Activated T-cell treated with anti-CD3 and anti-CD28 coated beads for 1 hour (primary cell): ENCODE measurements around the gene ACOT7.
"Not testable (repeated sequence)": the region's sequence is repeated elsewhere in the genome, so short reads cannot be mapped to it uniquely, and the experiment has no call there.

Experiments used
- DNase-seq: peaks from one replicate; pipeline ENCODE4 v3.0.0-alpha.2; 2020; ENCODE audit warnings: low read depth

ACOT7 gene

GRCh38 chr1:6396998-6397397, 3.4 kb upstream of the ACOT7 start:
- no peak for DNase-seq

- not testable (repeated sequence) for DNase-seq
Observed at GRCh38 chr1:6395781-6396244, 2.2 kb upstream of the ACOT7 start.

GRCh38 chr1:6395130-6395529, 1.6 kb upstream of the ACOT7 start:
- DNase-seq, result not testable (repeated sequence)

GRCh38 chr1:6392809-6393399, 663 bp downstream of the ACOT7 start:
- DNase-seq, result no peak

GRCh38 chr1:6391951-6392808, 1.4 kb downstream of the ACOT7 start:
- no peak for DNase-seq

- no peak for DNase-seq
Observed at GRCh38 chr1:6389971-6390370, 3.6 kb downstream of the ACOT7 start.

- DNase-seq, result no peak
Observed at GRCh38 chr1:6386371-6386949, 7.1 kb downstream of the ACOT7 start.

GRCh38 chr1:6385488-6386191, 7.9 kb downstream of the ACOT7 start:
- no peak for DNase-seq

- DNase-seq, result no peak
Observed at GRCh38 chr1:6384962-6385361, 8.6 kb downstream of the ACOT7 start.

- DNase-seq, result no peak
Observed at GRCh38 chr1:6384135-6384534, 9.4 kb downstream of the ACOT7 start.

- DNase-seq, result no peak
Observed at GRCh38 chr1:6380037-6380436, 13.5 kb downstream of the ACOT7 start.

- DNase-seq, result no peak
Observed at GRCh38 chr1:6378096-6378746, 15.3 kb downstream of the ACOT7 start.

GRCh38 chr1:6373961-6374720, 19.4 kb downstream of the ACOT7 start:
- DNase-seq, result no peak

GRCh38 chr1:6372236-6372635, 21.3 kb downstream of the ACOT7 start:
- not testable (repeated sequence) for DNase-seq

GRCh38 chr1:6370006-6370405, 23.6 kb downstream of the ACOT7 start:
- no peak for DNase-seq

GRCh38 chr1:6367381-6368012, 26.1 kb downstream of the ACOT7 start:
- DNase-seq, result no peak

GRCh38 chr1:6365047-6365446, 28.5 kb downstream of the ACOT7 start:
- no peak for DNase-seq

GRCh38 chr1:6363085-6363884, 30.3 kb downstream of the ACOT7 start:
- DNase-seq, result not testable (repeated sequence)

GRCh38 chr1:6361124-6361775, 32.3 kb downstream of the ACOT7 start:
- DNase-seq, result no peak
